ENCODE measurements around the gene UTP3. TPM values are rescaled to one million over a fixed set of nuclear protein-coding genes. Genes with fewer than 3 reads are reported as not detected.
A peak's percentile ranks its signal among the peaks of the same experiment; 100 is the strongest.
"Not testable (repeated sequence)": the region's sequence is repeated elsewhere in the genome, so short reads cannot be mapped to it uniquely, and the experiment has no call there.

UTP3 gene
- total and polyA plus RNA-seq, 10 donors: 29.0 to 51.3 (median 38.0) TPM

DNA sequence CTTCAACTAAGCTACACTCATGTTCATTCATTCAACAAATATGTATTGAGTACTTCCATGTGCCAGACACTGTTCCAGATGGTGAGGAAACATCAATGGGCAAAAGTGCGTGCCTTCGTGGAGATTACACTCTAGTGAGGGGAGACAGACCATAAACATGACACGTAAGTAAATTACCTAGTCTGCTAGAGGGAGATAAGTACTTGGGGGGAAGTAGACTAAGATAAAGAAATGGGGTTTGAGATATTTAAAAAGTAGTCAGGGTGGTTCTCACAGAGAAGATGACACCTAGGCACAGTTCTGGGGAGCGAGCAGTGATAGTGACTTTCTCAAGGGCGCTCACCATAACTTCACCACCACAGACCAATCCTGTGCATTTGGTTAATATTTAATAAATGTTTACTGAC, 33.7 kb upstream of the UTP3 start:
- H3K27ac ChIP-seq: no peak overlapping the region
- no peaks in the 10 kb centered on the region for H3K36me3 ChIP-seq
- intact Hi-C loops (cut with DNase I; ENCODE audit: low total_unique reads): no loop called here
- no peak for DNase-seq
- no peaks in the 10 kb centered on the region for H3K9me3 ChIP-seq
- TF ChIP-seq POLR2AphosphoS5 (IDR thresholded peaks at IDR 0.05) (no peak), POLR2A (IDR thresholded peaks at IDR 0.05) (no peak)
- TF ChIP-seq, protein P1, sequence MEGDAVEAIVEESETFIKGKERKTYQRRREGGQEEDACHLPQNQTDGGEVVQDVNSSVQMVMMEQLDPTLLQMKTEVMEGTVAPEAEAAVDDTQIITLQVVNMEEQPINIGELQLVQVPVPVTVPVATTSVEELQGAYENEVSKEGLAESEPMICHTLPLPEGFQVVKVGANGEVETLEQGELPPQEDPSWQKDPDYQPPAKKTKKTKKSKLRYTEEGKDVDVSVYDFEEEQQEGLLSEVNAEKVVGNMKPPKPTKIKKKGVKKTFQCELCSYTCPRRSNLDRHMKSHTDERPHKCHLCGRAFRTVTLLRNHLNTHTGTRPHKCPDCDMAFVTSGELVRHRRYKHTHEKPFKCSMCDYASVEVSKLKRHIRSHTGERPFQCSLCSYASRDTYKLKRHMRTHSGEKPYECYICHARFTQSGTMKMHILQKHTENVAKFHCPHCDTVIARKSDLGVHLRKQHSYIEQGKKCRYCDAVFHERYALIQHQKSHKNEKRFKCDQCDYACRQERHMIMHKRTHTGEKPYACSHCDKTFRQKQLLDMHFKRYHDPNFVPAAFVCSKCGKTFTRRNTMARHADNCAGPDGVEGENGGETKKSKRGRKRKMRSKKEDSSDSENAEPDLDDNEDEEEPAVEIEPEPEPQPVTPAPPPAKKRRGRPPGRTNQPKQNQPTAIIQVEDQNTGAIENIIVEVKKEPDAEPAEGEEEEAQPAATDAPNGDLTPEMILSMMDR (IDR thresholded peaks at IDR 0.05 in 8 of 11, conservative IDR thresholded peaks at IDR 0.05 in 3 of 11): no peak
- 67 to 86% (median 79%) methylated on average over 5 of the region's 5 CpGs for WGBS, 5 donors
- H3K4me3 ChIP-seq: no peak overlapping the region
- H3K4me1 ChIP-seq: peaks cover 0 to 12% (median 1%) of the 10 kb centered on the region in 6 donors
- H3K27me3 ChIP-seq (replicated peaks in 1 of 7): no peaks in the 10 kb centered on the region

DNA sequence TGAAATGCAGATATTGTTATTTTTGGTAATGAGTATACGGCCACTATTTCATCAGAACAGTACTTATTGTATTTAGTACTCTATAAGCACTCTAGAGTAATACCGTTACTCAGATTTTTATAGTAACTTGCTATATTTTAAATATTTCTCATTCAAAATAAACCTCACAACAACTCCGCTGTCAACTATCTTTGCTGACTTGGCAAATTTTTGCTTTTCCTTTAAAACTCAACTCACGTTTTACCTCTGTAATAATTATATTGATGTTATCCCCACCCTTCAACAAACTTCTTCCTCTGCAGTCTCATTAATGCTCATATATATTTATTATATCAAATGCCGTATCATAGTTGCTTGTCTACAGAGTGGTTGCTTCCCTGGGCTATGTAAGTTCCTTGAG, 31.0 kb upstream of the UTP3 start:
- Histone ChIP-seq H3K27ac (no peak overlapping the region), H3K4me1 (peaks cover 0 to 5% (median 1%) of the 10 kb centered on the region in 6 donors), H3K27me3 (replicated peaks in 1 of 7) (no peaks in the 10 kb centered on the region), H3K4me3 (no peak overlapping the region), H3K9me3 (no peaks in the 10 kb centered on the region), H3K36me3 (no peaks in the 10 kb centered on the region)
- no peak for DNase-seq
- TF ChIP-seq POLR2AphosphoS5 (IDR thresholded peaks at IDR 0.05): no peak
- no peak for TF ChIP-seq POLR2A (IDR thresholded peaks at IDR 0.05)
- TF ChIP-seq, protein P1 (IDR thresholded peaks at IDR 0.05 in 8 of 11, conservative IDR thresholded peaks at IDR 0.05 in 3 of 11): no peak
- WGBS, 5 donors: 87 to 92% (median 88%) methylated on average over 5 of the region's 5 CpGs
- intact Hi-C loops (cut with DNase I; ENCODE audit: low total_unique reads): no loop called here

- WGBS, 5 donors: 36 to 59% (median 48%) methylated on average over 3 of the region's 3 CpGs
- intact Hi-C loops (cut with DNase I; ENCODE audit: low total_unique reads): no loop called here
- DNase-seq: no peak
Observed at GRCh38 chr4:70658418-70658817, 29.9 kb upstream of the UTP3 start.

DNA sequence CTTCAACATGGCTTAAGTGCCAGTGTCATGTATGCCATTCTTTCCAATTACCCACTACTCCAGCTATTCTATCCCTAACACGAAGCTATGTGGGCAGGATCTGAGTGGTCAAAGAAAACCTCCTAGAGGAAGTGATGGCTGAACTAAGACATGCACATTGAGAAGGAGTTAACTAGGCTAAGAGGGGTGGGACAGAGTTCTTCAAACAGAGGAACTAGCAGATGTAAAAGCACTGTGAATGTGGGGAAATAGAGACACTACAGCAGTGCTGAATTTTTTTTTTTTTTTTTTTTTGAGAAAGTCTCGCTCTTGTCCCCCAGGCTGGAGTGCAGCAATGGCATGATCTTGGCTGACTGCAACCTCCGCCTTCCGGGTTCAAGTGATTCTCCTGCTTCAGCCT, 28.2 kb upstream of the UTP3 start:
- H3K4me1 ChIP-seq: peaks cover 0 to 11% (median 1%) of the 10 kb centered on the region in 6 donors
- intact Hi-C loops (cut with DNase I; ENCODE audit: low total_unique reads): no loop called here
- H3K9me3 ChIP-seq: no peaks in the 10 kb centered on the region
- no peak overlapping the region for H3K27ac ChIP-seq
- no peaks in the 10 kb centered on the region for H3K27me3 ChIP-seq (replicated peaks in 1 of 7)
- H3K36me3 ChIP-seq: no peaks in the 10 kb centered on the region
- TF ChIP-seq POLR2A (IDR thresholded peaks at IDR 0.05): no peak
- TF ChIP-seq POLR2AphosphoS5 (IDR thresholded peaks at IDR 0.05): no peak
- TF ChIP-seq, protein P1 (IDR thresholded peaks at IDR 0.05 in 8 of 11, conservative IDR thresholded peaks at IDR 0.05 in 3 of 11): no peak
- WGBS, 5 donors: 71 to 84% (median 83%) methylated on average over 4 of the region's 4 CpGs
- DNase-seq: no peak
- H3K4me3 ChIP-seq: no peak overlapping the region

More at GRCh38 chr4:70658418-70658817, 29.9 kb upstream of the UTP3 start:
- Histone ChIP-seq H3K27ac (no peak overlapping the region), H3K36me3 (no peaks in the 10 kb centered on the region), H3K27me3 (replicated peaks in 1 of 7) (no peaks in the 10 kb centered on the region), H3K4me1 (peaks cover 0 to 5% (median 1%) of the 10 kb centered on the region in 6 donors), H3K4me3 (no peak overlapping the region), H3K9me3 (no peaks in the 10 kb centered on the region)
- TF ChIP-seq POLR2A (IDR thresholded peaks at IDR 0.05): no peak
- TF ChIP-seq, protein P1 (IDR thresholded peaks at IDR 0.05 in 8 of 11, conservative IDR thresholded peaks at IDR 0.05 in 3 of 11): no peak
- no peak for TF ChIP-seq POLR2AphosphoS5 (IDR thresholded peaks at IDR 0.05)

GRCh38 chr4:70661309-70661922, 26.9 kb upstream of the UTP3 start:
- H3K36me3 ChIP-seq; H3K9me3 ChIP-seq; DNase-seq; H3K27ac ChIP-seq; intact Hi-C loops (cut with DNase I; ENCODE audit: low total_unique reads); H3K27me3 ChIP-seq (replicated peaks in 1 of 7): not testable (repeated sequence)
- 77 to 82% (median 79%) methylated on average over 5 of the region's 5 CpGs for WGBS, 5 donors
- peaks cover 0 to 21% (median 3%) of the 10 kb centered on the region in 6 donors for H3K4me1 ChIP-seq
- peak overlapping the region in 1 of 8 donors; percentile 2 for H3K4me3 ChIP-seq
